ENCODE results near the gene LRRN4CL. TPM values are rescaled to one million over a fixed set of nuclear protein-coding genes. Genes with fewer than 3 reads are reported as not detected.
"Not testable (repeated sequence)": the region's sequence is repeated elsewhere in the genome, so short reads cannot be mapped to it uniquely, and the experiment has no call there.

The LRRN4CL gene
- total RNA-seq, 2 experiments from 2014 or later = 0.16 TPM; not detected in 1

GRCh38 chr11:62702246-62702645 is 12.9 kb upstream of the LRRN4CL start:
- Mint-ChIP-seq H3K27ac (no peak overlapping the region), H3K9me3 (ENCODE audit: low read depth) (no peaks in the 10 kb centered on the region), H3K4me3 (no peak overlapping the region), H3K4me1 (peaks cover 21% of the 10 kb centered on the region), H3K36me3 (ENCODE audit: low read depth) (peaks cover 20% of the 10 kb centered on the region), H3K27me3 (no peaks in the 10 kb centered on the region)
- CTCF ChIA-PET = no interaction called here
- intact Hi-C loops (cut with DNase I, micrococcal nuclease) = no loop called here
- POLR2A ChIA-PET = no interaction called here
- DNase-seq = no peak
- no peak for ATAC-seq

DNA sequence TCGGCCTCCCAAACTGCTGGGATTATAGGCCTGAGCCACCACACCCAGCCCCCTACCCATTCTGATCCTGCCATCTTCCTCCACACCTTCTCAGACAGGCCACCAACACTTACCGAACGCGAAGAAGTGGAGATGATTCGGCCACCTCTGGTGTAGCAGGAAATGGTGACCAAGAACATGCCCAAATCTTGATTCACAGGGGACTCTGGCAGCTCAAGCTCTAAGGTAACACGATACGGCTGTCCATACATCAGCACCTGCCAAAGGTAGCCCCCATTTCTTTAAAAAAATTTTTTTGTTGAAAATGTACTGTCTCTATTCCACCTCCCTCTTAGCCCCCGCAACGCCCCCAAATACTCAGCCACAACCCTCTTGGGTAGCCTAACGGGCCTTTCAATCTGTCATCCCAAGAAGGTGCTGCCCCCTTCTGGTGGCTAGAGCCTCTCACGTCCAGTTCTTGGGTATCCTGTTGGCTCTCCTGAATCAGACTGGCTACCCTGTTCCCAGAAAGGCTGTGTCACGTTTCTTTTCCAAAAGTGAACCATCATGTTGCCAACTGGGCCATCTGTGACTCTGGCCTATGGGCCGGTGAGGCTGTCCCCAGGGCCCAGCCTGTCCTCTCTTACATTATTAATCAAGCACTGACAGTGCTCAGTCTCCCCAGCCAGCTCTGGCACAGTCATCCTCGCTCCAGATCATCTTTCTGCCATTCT is 5.3 kb upstream of the LRRN4CL start:
- ATAC-seq = peak; percentile 95
- Mint-ChIP-seq H3K27ac (no peak overlapping the region), H3K9me3 (ENCODE audit: low read depth) (no peaks in the 10 kb centered on the region), H3K27me3 (no peaks in the 10 kb centered on the region), H3K4me1 (peaks cover 5% of the 10 kb centered on the region), H3K36me3 (ENCODE audit: low read depth) (peaks cover 17% of the 10 kb centered on the region), H3K4me3 (no peak overlapping the region)
- intact Hi-C loops (cut with DNase I, micrococcal nuclease) = loop anchor here (1.0 to 10.0 kb wide), 7 partner anchors 101 to 683 kb away; partner anchors contain the start of gene TUT1 (in 1 of the 2)
- DNase-seq = peak; percentile 86
- CTCF ChIA-PET = interaction anchor here (0.5 to 4.3 kb wide), 23 partner anchors 9 to 523 kb away, joined by 3 to 32 read pairs (median 3); partner anchors contain the start of genes C11orf98, CSKMT, LBHD1 and TUT1
- POLR2A ChIA-PET = interaction anchor here (1.1 kb wide), 1 partner anchor 103 kb away, joined by 9 read pairs; the partner anchor contains the start of gene TUT1

DNA sequence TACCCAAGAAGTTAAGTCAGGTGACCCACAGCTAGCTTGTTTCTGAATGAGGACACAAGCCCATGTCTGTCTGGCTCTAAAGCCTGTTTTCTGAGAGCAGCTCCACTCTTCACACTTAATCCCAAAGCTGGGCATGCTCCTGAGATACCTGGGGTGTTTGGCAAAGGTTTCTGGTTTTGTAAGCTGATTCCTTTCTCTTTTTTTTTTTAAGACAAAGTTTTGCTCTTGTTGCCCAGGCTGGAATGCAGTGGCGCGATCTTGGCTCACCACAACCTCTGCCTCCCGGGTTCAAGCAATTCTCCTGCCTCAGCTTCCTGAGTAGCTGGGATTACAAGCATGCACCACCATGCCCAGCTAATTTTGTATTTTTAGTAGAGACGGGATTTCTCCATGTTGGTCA is 4.3 kb upstream of the LRRN4CL start:
- not testable (repeated sequence) for H3K27ac Mint-ChIP-seq; H3K4me3 Mint-ChIP-seq; H3K4me1 Mint-ChIP-seq; DNase-seq; ATAC-seq; H3K27me3 Mint-ChIP-seq; H3K9me3 Mint-ChIP-seq (ENCODE audit: low read depth)
- CTCF ChIA-PET = interaction anchor here (0.7 to 4.3 kb wide), 15 partner anchors 8 to 522 kb away, joined by 3 to 32 read pairs (median 5); partner anchors contain the start of genes C11orf98, CSKMT, LBHD1 and TUT1
- H3K36me3 Mint-ChIP-seq (ENCODE audit: low read depth) = peaks cover 20% of the 10 kb centered on the region
- intact Hi-C loops (cut with DNase I, micrococcal nuclease) = loop anchor here (1.0 to 10.0 kb wide), 7 partner anchors 100 to 684 kb away; partner anchors contain the start of gene TUT1 (in 1 of the 2)
- POLR2A ChIA-PET = interaction anchor here (1.1 kb wide), 1 partner anchor 102 kb away, joined by 9 read pairs; the partner anchor contains the start of gene TUT1

DNA sequence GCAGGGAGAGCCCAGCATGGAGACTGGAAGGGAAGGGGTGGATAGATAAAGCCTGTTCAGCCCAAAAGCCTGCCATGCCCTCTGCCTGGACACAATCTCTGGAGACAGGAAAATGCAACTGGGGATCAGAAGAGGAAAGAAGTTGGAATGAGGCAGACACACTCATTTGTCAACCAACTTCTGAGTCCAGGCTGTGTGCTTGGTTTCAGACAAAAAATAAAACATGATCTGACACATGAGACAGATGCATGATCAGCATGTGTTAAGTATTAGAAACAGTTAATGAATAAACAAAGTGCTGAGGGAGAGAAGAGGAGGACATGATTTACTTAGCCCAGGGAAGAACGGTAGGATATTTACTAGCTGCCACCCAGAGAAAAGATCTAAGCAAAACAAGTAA is 839 bp downstream of the LRRN4CL start:
- ATAC-seq = no peak
- Mint-ChIP-seq H3K27me3 (peaks cover 11% of the 10 kb centered on the region), H3K4me1 (no peaks in the 10 kb centered on the region), H3K9me3 (ENCODE audit: low read depth) (no peaks in the 10 kb centered on the region), H3K4me3 (no peak overlapping the region), H3K27ac (no peak overlapping the region), H3K36me3 (ENCODE audit: low read depth) (peaks cover 16% of the 10 kb centered on the region)
- ChIA-PET CTCF (interaction anchor here (0.7 to 1.0 kb wide), 2 partner anchors 31 to 294 kb away, joined by 3 read pairs; no protein-coding TSS in a partner anchor), POLR2A (interaction anchor here (0.6 to 1.1 kb wide), 3 partner anchors 130 to 171 kb away, joined by 3 to 4 read pairs (median 3); no protein-coding TSS in a partner anchor)
- intact Hi-C loops (cut with DNase I, micrococcal nuclease) = no loop called here
- DNase-seq = no peak

- Mint-ChIP-seq H3K9me3 (ENCODE audit: low read depth) (no peaks in the 10 kb centered on the region), H3K27me3 (peaks cover 11% of the 10 kb centered on the region), H3K4me3 (no peak overlapping the region), H3K27ac (no peak overlapping the region), H3K4me1 (no peaks in the 10 kb centered on the region), H3K36me3 (ENCODE audit: low read depth) (peaks cover 14% of the 10 kb centered on the region)
- no peak for DNase-seq
- ChIA-PET POLR2A (interaction anchor here (0.6 to 1.1 kb wide), 2 partner anchors 153 to 172 kb away, joined by 3 to 4 read pairs; no protein-coding TSS in a partner anchor), CTCF (interaction anchor here (1.0 kb wide), 1 partner anchor 14 kb away, joined by 3 read pairs; no protein-coding TSS in a partner anchor)
- intact Hi-C loops (cut with DNase I, micrococcal nuclease) = no loop called here
- no peak for ATAC-seq
Observed at GRCh38 chr11:62687508-62688396, 1.6 kb downstream of the LRRN4CL start.

- POLR2A ChIA-PET = no interaction called here
Observed at GRCh38 chr11:62682518-62682917, 6.8 kb downstream of the LRRN4CL start.

DNA sequence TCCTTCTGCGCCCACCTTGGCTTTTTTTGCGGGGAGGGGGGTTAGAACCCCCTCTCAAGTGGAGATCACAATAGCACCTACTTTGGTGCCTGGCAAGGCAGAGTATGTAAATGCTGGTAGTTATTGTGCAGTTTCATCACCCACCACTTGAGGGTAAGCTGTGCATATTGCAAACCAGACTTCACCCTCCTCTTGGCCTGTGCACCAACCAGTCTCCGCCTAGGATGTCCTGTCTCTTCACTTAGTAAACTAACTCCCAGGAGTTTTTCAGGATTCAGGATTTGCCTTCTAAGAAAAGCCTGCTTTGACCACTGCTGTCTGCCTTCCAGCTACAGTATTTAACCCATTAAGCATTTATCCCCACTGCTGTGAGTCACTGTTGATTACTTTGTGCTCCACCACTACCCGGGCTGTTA is 8.5 kb downstream of the LRRN4CL start:
- Mint-ChIP-seq H3K9me3 (ENCODE audit: low read depth) (no peaks in the 10 kb centered on the region), H3K4me3 (no peak overlapping the region), H3K36me3 (ENCODE audit: low read depth) (peaks cover 11% of the 10 kb centered on the region), H3K27ac (peak overlapping the region; percentile 73), H3K4me1 (peaks cover 26% of the 10 kb centered on the region), H3K27me3 (no peaks in the 10 kb centered on the region)
- ATAC-seq (peak; percentile 88), DNase-seq (peak; percentile 60)
- ChIA-PET POLR2A (interaction anchor here (0.6 to 2.0 kb wide), 7 partner anchors 10 to 106 kb away, joined by 3 to 19 read pairs (median 5); partner anchors contain the start of genes C11orf98, CSKMT, HNRNPUL2 and TMEM179B), CTCF (interaction anchor here (0.6 to 3.0 kb wide), 25 partner anchors 9 to 286 kb away, joined by 3 to 32 read pairs (median 4); partner anchors contain the start of genes BSCL2, GANAB, GNG3 and HNRNPUL2)
- intact Hi-C loops (cut with DNase I, micrococcal nuclease) = no loop called here

More at GRCh38 chr11:62682518-62682917, 6.8 kb downstream of the LRRN4CL start:
- DNase-seq = no peak
- Mint-ChIP-seq H3K4me1 (peaks cover 17% of the 10 kb centered on the region), H3K27ac (no peak overlapping the region), H3K9me3 (ENCODE audit: low read depth) (no peaks in the 10 kb centered on the region), H3K36me3 (ENCODE audit: low read depth) (peaks cover 4% of the 10 kb centered on the region), H3K4me3 (no peak overlapping the region), H3K27me3 (peaks cover 5% of the 10 kb centered on the region)
- no peak for ATAC-seq
- CTCF ChIA-PET = interaction anchor here (1.1 to 3.0 kb wide), 2 partner anchors 13 to 303 kb away, joined by 3 to 32 read pairs; no protein-coding TSS in a partner anchor
- intact Hi-C loops (cut with DNase I, micrococcal nuclease) = no loop called here

DNA sequence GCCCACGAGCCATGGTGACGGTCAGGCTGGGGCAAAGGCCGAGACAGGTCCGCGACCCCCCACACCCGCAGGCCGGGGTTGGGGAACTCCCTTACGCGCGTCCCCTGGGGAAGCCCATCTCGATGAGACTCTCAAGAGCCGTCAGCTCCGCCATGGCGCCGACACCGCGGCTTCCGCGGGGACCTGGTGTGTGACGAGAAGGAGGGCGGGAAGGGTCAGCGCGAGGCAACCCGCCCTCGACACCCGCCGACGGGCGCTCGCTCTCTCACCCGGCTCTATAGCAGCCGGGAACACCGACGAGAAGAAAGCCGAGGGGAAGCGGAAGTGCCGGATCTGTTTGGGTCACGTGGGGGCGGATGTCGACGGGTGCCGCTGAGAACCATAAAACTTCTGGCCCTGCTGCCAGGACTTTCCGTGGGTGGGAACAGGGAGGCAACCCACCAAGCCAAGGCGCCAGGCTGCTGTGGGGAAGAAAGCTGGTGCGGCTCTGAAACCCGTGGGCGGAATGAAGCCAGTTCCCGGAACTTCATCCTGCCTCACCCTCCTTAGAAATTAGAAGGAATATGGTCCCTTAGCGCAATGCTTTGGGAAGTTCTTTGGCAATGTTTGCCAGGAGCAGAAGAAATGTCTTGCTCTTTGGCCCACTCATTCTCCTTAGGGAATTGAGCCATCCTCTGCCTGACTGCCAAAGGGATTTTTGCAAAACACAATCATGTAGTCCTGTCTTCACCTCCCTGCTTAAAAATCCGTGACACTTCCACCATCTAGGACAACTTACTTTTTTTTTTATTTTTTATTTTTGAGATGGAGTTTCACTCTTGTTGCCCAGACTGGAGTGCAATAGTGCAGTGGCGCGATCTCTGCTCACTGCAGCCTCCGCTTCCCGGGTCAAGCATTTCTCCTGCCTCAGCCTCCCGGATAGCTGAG is 10.3 kb downstream of the LRRN4CL start, which contains the start of gene UBXN1:
Gene UBXN1 (minus strand): TSS at position 304 of the 927 bp plus-strand sequence. CDS start 150 bp downstream, at position 154.
- Mint-ChIP-seq H3K27ac (peak within 1 kb of the TSS; percentile 92), H3K4me3 (peak within 1 kb of the TSS; percentile 82), H3K36me3 (ENCODE audit: low read depth) (peaks cover 20% of the 10 kb centered on the region), H3K27me3 (no peaks in the 10 kb centered on the region), H3K4me1 (peaks cover 28% of the 10 kb centered on the region), H3K9me3 (ENCODE audit: low read depth) (no peaks in the 10 kb centered on the region)
- ChIA-PET CTCF (interaction anchor here (0.9 to 3.0 kb wide), 8 partner anchors 14 to 182 kb away, joined by 3 to 32 read pairs (median 4); partner anchors contain the start of genes B3GAT3, C11orf98 and CSKMT), POLR2A (interaction anchor here (0.6 to 3.2 kb wide), 9 partner anchors 9 to 217 kb away, joined by 3 to 12 read pairs (median 3); partner anchors contain the start of genes C11orf98, CSKMT, TUT1 and WDR74)
- intact Hi-C loops (cut with DNase I, micrococcal nuclease) = loop anchor here (1.0 to 2.0 kb wide), 5 partner anchors 26 to 202 kb away; partner anchors contain the start of genes TUT1 (in 2 of the 2), INTS5 (in 1 of the 2), MTA2 (in 1 of the 2) and SLC3A2 (in 1 of the 2)
- DNase-seq (peak; percentile 93), ATAC-seq (peak; percentile 88)

GRCh38 chr11:62678433-62678769 is 10.9 kb downstream of the LRRN4CL start:
- Mint-ChIP-seq H3K27me3 (no peaks in the 10 kb centered on the region), H3K27ac (peak overlapping the region; percentile 92), H3K9me3 (ENCODE audit: low read depth) (no peaks in the 10 kb centered on the region), H3K36me3 (ENCODE audit: low read depth) (peaks cover 20% of the 10 kb centered on the region), H3K4me3 (peak overlapping the region; percentile 82), H3K4me1 (peaks cover 30% of the 10 kb centered on the region)
- CTCF ChIA-PET = interaction anchor here (1.0 kb wide), 1 partner anchor 14 kb away, joined by 3 read pairs; the partner anchor contains the start of genes C11orf98 and CSKMT
- ATAC-seq (no peak), DNase-seq (no peak)
- POLR2A ChIA-PET = interaction anchor here (1.0 to 3.2 kb wide), 3 partner anchors 13 to 87 kb away, joined by 5 to 12 read pairs (median 5); partner anchors contain the start of genes C11orf98, CSKMT, TUT1 and ZBTB3
- intact Hi-C loops (cut with DNase I, micrococcal nuclease) = loop anchor here in 1 of 2 experiments (2.0 kb wide), 2 partner anchors 78 to 202 kb away; partner anchors contain the start of genes MTA2 and SLC3A2
